Activated gamma-delta T cell treated with Interleukin-2 at 50 U/mL for 16 hours (primary cell): Measurements from ENCODE around the gene COL12A1.

Experiments
- DNase-seq: peaks from one replicate; pipeline ENCODE4 v3.0.0-alpha.2; 2020

COL12A1 gene

GRCh38 chr6:75205776-75206575 is at the start of gene COL12A1:
Gene COL12A1, minus strand, starts transcription at chr6:75206053. Its CDS starts 3,261 bp downstream, at chr6:75202792.
- no peak for DNase-seq

- DNase-seq = no peak
Measured at GRCh38 chr6:75250552-75250951, 44.7 kb upstream of the COL12A1 start.

GRCh38 chr6:75249837-75250236 is 44.0 kb upstream of the COL12A1 start:
- no peak for DNase-seq

GRCh38 chr6:75246386-75246785 is 40.5 kb upstream of the COL12A1 start:
- DNase-seq = no peak

- DNase-seq = no peak
Measured at GRCh38 chr6:75244063-75244584, 38.3 kb upstream of the COL12A1 start.

- DNase-seq = peak; percentile 81
Measured at GRCh38 chr6:75243333-75244062, 37.6 kb upstream of the COL12A1 start, which contains the start of gene COX7A2. Gene COX7A2, minus strand, starts transcription at chr6:75243801. Its CDS starts 67 bp downstream, at chr6:75243734.

- DNase-seq = no peak
Measured at GRCh38 chr6:75236630-75237029, 30.8 kb upstream of the COL12A1 start.

- DNase-seq = no peak
Measured at GRCh38 chr6:75235271-75235670, 29.4 kb upstream of the COL12A1 start.

- DNase-seq = no peak
Measured at GRCh38 chr6:75234126-75234865, 28.4 kb upstream of the COL12A1 start.

GRCh38 chr6:75233092-75233615 is 27.3 kb upstream of the COL12A1 start:
- no peak for DNase-seq

GRCh38 chr6:75230484-75231325 is 24.9 kb upstream of the COL12A1 start:
- DNase-seq = no peak

- no peak for DNase-seq
Measured at GRCh38 chr6:75224303-75224926, 18.6 kb upstream of the COL12A1 start.

- no peak for DNase-seq
Measured at GRCh38 chr6:75223428-75223827, 17.6 kb upstream of the COL12A1 start.

- no peak for DNase-seq
Measured at GRCh38 chr6:75222261-75222660, 16.4 kb upstream of the COL12A1 start.

GRCh38 chr6:75221116-75221515 is 15.3 kb upstream of the COL12A1 start:
- no peak for DNase-seq

- no peak for DNase-seq
Measured at GRCh38 chr6:75220357-75220756, 14.5 kb upstream of the COL12A1 start.

GRCh38 chr6:75219263-75219662 is 13.4 kb upstream of the COL12A1 start:
- DNase-seq = no peak

- DNase-seq = no peak
Measured at GRCh38 chr6:75217193-75217592, 11.3 kb upstream of the COL12A1 start.

- no peak for DNase-seq
Measured at GRCh38 chr6:75215291-75215690, 9.4 kb upstream of the COL12A1 start.

GRCh38 chr6:75213732-75214131 is 7.9 kb upstream of the COL12A1 start:
- DNase-seq = no peak

- DNase-seq = no peak
Measured at GRCh38 chr6:75213112-75213511, 7.3 kb upstream of the COL12A1 start.
